ENCODE results near the gene SPATA16. TPM values are rescaled to one million over a fixed set of nuclear protein-coding genes. Genes with fewer than 3 reads are reported as not detected.
"Not testable (repeated sequence)": the region's sequence is repeated elsewhere in the genome, so short reads cannot be mapped to it uniquely, and the experiment has no call there.

SPATA16 gene
- total RNA-seq, 2 donors from 2014 or later, result not detected

DNA sequence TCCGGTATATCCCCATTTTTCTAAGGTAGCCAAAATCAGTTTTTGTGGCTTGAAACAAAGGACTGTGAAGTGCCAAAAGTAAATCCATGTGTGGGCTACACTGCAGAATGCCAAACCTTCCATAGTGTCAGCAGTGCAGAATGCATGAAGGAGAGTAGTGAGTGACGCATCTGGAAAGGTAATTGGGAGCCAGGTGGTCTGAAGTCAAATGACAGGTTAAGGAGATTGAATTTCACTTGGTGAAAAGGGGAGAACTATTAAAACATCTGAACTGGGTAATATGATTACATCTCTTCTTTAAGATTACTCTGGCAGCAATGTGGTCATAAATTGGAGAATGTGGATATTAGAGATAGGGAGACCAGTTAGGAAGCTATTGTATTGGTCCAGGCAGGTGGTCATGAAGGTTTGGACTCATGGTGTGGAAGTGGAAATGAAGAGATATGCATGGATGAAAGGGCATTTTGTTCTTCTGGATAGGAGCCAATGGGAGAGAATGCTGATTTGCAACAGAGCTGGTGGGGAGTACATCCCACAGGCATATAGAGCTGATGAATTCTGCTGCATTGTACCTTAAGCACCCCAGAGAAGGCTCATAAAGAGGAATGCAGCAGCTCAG lies 272.3 kb downstream of the SPATA16 start:
- Histone ChIP-seq H3K27ac (no peak overlapping the region), H3K27me3 (replicated peaks; ENCODE audit: insufficient read depth) (no peaks in the 10 kb centered on the region), H3K9me3 (no peaks in the 10 kb centered on the region), H3K36me3 (no peaks in the 10 kb centered on the region), H3K4me3 (no peak overlapping the region), H3K4me1 (ENCODE audit: control insufficient read depth in 1 of 2, low read depth in 2 of 2) (peaks cover 0 to 2% of the 10 kb centered on the region in 2 donors)
- TF ChIP-seq, protein P1, sequence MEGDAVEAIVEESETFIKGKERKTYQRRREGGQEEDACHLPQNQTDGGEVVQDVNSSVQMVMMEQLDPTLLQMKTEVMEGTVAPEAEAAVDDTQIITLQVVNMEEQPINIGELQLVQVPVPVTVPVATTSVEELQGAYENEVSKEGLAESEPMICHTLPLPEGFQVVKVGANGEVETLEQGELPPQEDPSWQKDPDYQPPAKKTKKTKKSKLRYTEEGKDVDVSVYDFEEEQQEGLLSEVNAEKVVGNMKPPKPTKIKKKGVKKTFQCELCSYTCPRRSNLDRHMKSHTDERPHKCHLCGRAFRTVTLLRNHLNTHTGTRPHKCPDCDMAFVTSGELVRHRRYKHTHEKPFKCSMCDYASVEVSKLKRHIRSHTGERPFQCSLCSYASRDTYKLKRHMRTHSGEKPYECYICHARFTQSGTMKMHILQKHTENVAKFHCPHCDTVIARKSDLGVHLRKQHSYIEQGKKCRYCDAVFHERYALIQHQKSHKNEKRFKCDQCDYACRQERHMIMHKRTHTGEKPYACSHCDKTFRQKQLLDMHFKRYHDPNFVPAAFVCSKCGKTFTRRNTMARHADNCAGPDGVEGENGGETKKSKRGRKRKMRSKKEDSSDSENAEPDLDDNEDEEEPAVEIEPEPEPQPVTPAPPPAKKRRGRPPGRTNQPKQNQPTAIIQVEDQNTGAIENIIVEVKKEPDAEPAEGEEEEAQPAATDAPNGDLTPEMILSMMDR (IDR thresholded peaks at IDR 0.05), result no peak
- ATAC-seq (ENCODE audit: insufficient number of reproducible peaks, low FRiP score, low read depth), result no peak
- DNase-seq (ENCODE audit: low spot score), result no peak

DNA sequence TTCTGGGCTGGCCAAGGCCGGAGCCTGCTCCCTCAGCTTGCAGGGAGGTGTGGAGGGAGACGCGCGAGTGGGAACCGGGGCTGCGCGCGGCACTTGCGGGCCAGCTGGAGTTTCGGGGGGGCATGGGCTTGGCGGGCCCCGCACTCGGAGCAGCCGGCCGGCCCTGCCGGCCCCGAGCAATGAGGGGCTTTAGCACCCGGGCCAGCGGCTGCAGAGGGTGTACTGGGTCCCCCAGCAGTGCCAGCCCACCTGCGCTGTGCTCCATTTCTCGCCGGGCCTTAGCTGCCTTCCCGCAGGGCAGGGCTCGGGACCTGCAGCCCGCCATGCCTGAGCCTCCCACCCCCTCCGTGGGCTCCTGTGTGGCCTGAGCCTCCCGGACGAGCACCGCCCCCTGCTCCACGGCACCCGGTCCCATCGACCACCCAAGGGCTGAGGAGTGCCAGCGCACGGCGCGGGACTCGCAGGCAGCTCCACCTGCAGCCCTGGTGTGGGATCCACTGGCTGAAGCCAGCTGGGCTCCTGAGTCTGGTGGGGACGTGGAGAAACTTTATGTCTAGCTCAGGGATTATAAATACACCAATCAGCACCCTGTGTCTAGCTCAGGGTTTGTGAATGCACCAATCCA lies 274.2 kb downstream of the SPATA16 start:
- H3K36me3 ChIP-seq; ATAC-seq (ENCODE audit: insufficient number of reproducible peaks, low FRiP score, low read depth); H3K4me3 ChIP-seq; H3K4me1 ChIP-seq (ENCODE audit: control insufficient read depth in 1 of 2, low read depth in 2 of 2); DNase-seq (ENCODE audit: low spot score); H3K9me3 ChIP-seq; H3K27ac ChIP-seq; H3K27me3 ChIP-seq (replicated peaks; ENCODE audit: insufficient read depth): not testable (repeated sequence)

DNA sequence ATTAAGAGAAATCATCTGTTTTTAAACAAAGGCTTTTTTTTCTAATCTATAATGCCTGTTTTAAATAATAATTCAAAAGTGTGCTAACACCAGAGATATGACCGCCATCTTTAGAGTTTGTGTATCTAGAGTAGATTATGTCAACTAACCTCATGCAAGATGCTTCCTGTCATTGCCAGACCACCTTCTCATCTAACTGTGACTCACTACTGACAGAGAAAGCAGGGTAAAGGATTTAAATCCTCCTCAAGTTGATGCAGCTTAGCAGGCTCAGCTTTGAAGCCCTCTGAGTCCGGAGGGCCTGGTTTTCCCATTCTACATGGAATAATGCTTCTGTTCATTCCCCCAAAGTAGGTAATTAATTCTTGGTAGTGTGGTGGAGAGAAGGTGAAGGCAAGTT lies 282.0 kb downstream of the SPATA16 start:
- H3K27ac ChIP-seq, result no peak overlapping the region
- no peaks in the 10 kb centered on the region for H3K9me3 ChIP-seq
- peaks cover 7 to 9% of the 10 kb centered on the region in 2 donors for H3K4me1 ChIP-seq (ENCODE audit: control insufficient read depth in 1 of 2, low read depth in 2 of 2)
- DNase-seq (ENCODE audit: low spot score), result no peak
- H3K4me3 ChIP-seq, result no peak overlapping the region
- no peaks in the 10 kb centered on the region for H3K27me3 ChIP-seq (replicated peaks; ENCODE audit: insufficient read depth)
- TF ChIP-seq, protein P1 (IDR thresholded peaks at IDR 0.05), result no peak
- no peaks in the 10 kb centered on the region for H3K36me3 ChIP-seq
- ATAC-seq (ENCODE audit: insufficient number of reproducible peaks, low FRiP score, low read depth), result no peak

DNA sequence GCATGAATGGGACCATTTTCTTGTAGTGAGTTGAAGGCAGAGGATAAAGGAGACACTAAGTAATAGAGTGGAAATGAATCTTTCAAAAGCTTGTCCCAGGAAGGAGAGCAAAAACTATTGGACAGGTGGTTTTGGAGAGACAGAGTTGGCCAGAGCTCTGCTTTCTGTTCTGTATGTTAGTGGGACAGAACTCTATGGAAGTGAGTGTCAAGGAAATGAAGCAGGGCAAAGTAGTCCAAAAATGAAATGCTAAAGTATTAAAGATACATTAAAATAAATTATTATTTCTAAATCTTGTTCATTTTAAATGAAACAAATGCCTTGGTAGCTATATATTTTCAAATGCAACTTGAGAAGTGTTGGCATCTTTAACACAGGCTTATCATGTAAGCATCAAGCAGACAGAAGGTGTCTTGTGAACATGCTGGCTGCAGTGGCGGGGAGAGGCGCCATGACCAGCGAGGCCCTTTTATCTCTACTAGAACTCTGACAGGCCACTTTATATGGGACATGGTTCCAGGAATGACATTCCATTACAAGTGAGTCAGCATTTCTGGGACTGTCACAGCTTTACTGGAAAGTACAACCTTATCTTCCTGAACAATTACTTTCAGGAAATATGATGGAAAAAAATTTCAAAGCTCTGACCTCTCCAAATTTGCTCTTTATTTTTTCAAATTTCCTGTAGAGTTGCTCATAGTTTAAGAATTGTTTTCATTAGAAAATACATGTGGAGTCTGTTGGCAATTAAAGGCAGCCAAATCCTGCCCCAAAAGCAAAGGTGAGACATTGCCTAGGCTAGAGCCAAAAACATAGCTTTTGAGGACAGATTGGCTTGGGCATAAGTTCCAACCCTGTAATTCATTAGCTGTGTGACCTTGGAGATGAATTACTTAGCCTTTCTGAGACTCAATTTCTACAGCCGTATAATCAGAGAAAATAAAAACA lies 284.0 kb downstream of the SPATA16 start:
- H3K27ac ChIP-seq, result no peak overlapping the region
- no peak overlapping the region for H3K4me3 ChIP-seq
- peak; percentile 75 for ATAC-seq (ENCODE audit: insufficient number of reproducible peaks, low FRiP score, low read depth)

DNA sequence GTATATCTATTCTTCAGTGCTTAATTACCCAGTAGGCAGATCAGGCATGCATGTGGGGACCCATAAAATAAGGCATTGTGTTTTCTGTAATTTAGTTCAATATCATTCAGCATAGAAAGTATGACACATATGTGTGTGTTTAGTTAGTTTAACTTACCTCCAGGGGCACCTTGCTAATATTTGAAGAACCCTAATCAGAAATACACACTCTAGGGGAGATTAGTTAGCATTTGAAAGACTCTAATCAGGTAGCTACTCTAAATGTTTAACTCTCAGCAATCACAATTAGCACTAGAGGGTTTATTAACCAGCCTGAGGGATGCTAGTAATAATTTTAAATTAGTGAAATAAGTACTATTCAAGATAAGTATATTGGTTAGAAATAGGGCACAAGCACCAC lies 286.0 kb downstream of the SPATA16 start:
- no peak for DNase-seq (ENCODE audit: low spot score)
- no peak overlapping the region for H3K4me3 ChIP-seq
- no peaks in the 10 kb centered on the region for H3K9me3 ChIP-seq
- H3K27ac ChIP-seq, result no peak overlapping the region
- no peak for ATAC-seq (ENCODE audit: insufficient number of reproducible peaks, low FRiP score, low read depth)
- TF ChIP-seq, protein P1 (IDR thresholded peaks at IDR 0.05), result no peak
- H3K36me3 ChIP-seq, result no peaks in the 10 kb centered on the region
- H3K4me1 ChIP-seq (ENCODE audit: control insufficient read depth in 1 of 2, low read depth in 2 of 2), result peaks cover 7 to 9% of the 10 kb centered on the region in 2 donors
- no peaks in the 10 kb centered on the region for H3K27me3 ChIP-seq (replicated peaks; ENCODE audit: insufficient read depth)

More for the DNA sequence above, 284.0 kb downstream of the SPATA16 start:
- no peak for DNase-seq (ENCODE audit: low spot score)
- Histone ChIP-seq H3K27me3 (replicated peaks; ENCODE audit: insufficient read depth) (no peaks in the 10 kb centered on the region), H3K9me3 (no peaks in the 10 kb centered on the region), H3K4me1 (ENCODE audit: control insufficient read depth in 1 of 2, low read depth in 2 of 2) (peaks cover 7 to 9% of the 10 kb centered on the region in 2 donors), H3K36me3 (no peaks in the 10 kb centered on the region)
- TF ChIP-seq, protein P1 (IDR thresholded peaks at IDR 0.05), result no peak

Measured in thoracic aorta (tissue), 2 donors.